ENCODE results near the gene FAM200C. TPM values are rescaled to one million over a fixed set of nuclear protein-coding genes. Genes with fewer than 3 reads are reported as not detected.

Gene FAM200C
- total and polyA plus RNA-seq, 8 donors, result 0.79 to 3.7 (median 2.1) TPM

DNA sequence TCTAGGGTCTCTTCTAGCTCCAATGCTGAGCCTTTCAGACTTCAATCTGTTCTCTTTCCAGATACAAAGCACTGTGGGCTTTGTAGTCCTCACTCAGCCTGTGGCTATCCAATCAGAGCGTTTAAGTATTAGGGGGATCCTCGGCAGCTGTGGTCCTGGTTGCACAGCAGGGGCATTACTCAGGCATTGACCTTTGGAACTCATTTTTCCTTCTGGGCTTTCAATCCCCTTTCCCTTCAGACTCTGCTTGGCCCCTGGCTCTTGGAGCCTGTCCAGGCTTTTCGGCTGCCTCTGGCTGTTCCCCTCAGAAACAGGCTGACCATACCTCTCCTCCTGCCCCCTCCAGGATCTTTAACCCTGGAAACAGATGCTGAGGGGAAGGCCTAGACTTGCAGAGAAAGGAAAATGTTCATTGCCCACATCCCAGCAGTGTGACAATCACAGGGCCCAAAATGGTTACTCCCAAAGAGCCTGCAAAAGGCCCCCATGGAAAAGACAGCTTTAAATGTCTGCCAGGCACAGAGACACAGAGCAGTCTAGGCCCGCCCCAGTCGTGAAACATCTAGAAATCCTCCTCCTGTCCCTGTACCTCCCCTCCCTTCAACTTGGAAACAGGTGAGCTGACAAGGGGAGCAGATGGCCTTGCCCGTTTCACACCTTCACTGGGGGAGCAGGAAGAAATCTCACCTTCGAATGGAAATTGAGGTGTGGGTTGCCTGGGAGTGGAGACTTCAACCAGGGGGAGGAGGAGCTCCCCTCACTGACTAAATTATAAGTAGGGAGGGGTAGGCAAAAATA, 43.1 kb downstream of the FAM200C start:
- Histone ChIP-seq H3K36me3 (no peaks in the 10 kb centered on the region), H3K4me3 (no peak overlapping the region), H3K9me3 (no peaks in the 10 kb centered on the region), H3K27ac (no peak overlapping the region), H3K27me3 (no peaks in the 10 kb centered on the region), H3K4me1 (no peaks in the 10 kb centered on the region)
- 48 to 51% methylated on average over 7 of the region's 7 CpGs for WGBS, 2 donors
- FAIRE-seq (no peak), DNase-seq (no peak), ATAC-seq (no peak)
- intact Hi-C loops (cut with DNase I), result loop anchor here in 1 of 3 donors (10.0 kb wide), 1 partner anchor 162 kb away; no protein-coding TSS in a partner anchor
- TF ChIP-seq, protein P1, sequence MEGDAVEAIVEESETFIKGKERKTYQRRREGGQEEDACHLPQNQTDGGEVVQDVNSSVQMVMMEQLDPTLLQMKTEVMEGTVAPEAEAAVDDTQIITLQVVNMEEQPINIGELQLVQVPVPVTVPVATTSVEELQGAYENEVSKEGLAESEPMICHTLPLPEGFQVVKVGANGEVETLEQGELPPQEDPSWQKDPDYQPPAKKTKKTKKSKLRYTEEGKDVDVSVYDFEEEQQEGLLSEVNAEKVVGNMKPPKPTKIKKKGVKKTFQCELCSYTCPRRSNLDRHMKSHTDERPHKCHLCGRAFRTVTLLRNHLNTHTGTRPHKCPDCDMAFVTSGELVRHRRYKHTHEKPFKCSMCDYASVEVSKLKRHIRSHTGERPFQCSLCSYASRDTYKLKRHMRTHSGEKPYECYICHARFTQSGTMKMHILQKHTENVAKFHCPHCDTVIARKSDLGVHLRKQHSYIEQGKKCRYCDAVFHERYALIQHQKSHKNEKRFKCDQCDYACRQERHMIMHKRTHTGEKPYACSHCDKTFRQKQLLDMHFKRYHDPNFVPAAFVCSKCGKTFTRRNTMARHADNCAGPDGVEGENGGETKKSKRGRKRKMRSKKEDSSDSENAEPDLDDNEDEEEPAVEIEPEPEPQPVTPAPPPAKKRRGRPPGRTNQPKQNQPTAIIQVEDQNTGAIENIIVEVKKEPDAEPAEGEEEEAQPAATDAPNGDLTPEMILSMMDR (IDR thresholded peaks at IDR 0.05), result no peak

DNA sequence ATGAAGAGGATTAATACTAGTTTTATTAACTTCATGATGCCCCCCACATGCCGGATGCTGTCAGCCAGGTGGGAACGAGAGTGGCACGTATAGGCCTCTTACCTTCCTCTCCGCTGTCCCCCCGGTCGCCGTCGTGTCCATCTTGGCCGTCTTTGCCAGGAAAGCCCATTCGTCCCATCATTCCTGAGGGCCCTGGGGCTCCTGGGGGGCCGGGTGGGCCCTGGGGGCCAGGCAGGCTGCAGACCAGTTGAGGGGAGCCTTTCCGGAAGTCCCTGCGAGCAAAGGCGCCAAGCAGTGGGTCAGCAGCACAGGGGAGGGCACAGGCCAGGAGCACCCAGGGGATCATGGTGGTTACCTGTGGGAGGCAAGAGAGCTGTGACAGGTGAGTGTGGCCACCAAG, 45.2 kb downstream of the FAM200C start:
- H3K4me3 ChIP-seq, result no peak overlapping the region
- FAIRE-seq, result no peak
- no peaks in the 10 kb centered on the region for H3K36me3 ChIP-seq
- TF ChIP-seq, protein P1 (IDR thresholded peaks at IDR 0.05), result no peak
- no peak for ATAC-seq
- H3K27ac ChIP-seq, result no peak overlapping the region
- no peaks in the 10 kb centered on the region for H3K9me3 ChIP-seq
- no peak for DNase-seq
- intact Hi-C loops (cut with DNase I), result loop anchor here in 1 of 3 donors (10.0 kb wide), 1 partner anchor 160 kb away; no protein-coding TSS in a partner anchor
- no peaks in the 10 kb centered on the region for H3K27me3 ChIP-seq
- no peaks in the 10 kb centered on the region for H3K4me1 ChIP-seq
- 85 to 90% methylated on average over 14 of the region's 14 CpGs for WGBS, 2 donors

DNA sequence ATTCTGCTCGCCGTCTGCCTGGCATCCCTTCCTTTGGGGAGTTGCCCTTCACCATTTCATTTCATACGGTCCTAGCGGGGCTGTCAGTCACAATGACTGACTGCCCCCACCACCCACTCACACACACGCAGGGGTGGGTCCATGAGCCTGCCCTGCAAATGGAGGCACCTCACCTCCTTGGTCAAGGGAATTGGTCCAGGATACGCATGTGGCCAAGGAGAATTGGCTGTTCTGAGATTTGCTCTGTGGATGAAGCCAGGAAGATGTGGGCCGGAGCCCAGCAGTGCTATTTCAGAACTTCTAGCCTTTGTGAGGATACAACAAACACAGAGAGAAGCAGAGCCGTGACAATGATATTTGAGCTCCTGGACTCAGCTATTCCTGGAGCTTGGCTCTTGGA, 46.5 kb downstream of the FAM200C start:
- no peak overlapping the region for H3K4me3 ChIP-seq
- TF ChIP-seq, protein P1 (IDR thresholded peaks at IDR 0.05), result no peak
- no peaks in the 10 kb centered on the region for H3K9me3 ChIP-seq
- H3K4me1 ChIP-seq, result no peaks in the 10 kb centered on the region
- no peak for ATAC-seq
- no peaks in the 10 kb centered on the region for H3K36me3 ChIP-seq
- intact Hi-C loops (cut with DNase I), result loop anchor here in 1 of 3 donors (10.0 kb wide), 1 partner anchor 159 kb away; no protein-coding TSS in a partner anchor
- no peak overlapping the region for H3K27ac ChIP-seq
- 75 to 86% methylated on average over 8 of the region's 8 CpGs for WGBS, 2 donors
- FAIRE-seq, result no peak
- no peak for DNase-seq
- H3K27me3 ChIP-seq, result no peaks in the 10 kb centered on the region

DNA sequence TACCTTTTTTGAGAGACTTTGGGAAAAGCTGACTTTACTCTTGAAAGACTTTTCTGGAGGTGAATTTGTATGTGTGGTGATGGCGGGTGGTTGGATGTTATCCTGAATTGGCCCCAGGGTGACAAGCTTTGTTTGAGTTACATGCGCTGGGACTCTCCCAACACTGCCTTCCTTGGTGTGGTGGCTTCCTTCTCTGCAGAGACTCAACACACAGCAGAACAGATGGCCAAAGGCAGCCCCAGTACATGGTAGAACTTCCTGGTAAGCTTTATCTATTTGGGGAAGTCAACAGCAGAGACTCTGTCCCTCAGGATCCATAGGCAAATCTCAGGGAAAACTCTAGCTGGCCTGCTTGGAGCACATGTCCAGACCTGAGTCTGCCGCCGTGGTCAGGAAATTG, 47.5 kb downstream of the FAM200C start:
- FAIRE-seq, result no peak
- no peak overlapping the region for H3K4me3 ChIP-seq
- WGBS, 2 donors, result 91 to 95% methylated on average over 4 of the region's 4 CpGs
- TF ChIP-seq, protein P1 (IDR thresholded peaks at IDR 0.05), result no peak
- intact Hi-C loops (cut with DNase I), result loop anchor here in 1 of 3 donors (10.0 kb wide), 1 partner anchor 158 kb away; no protein-coding TSS in a partner anchor
- no peak for ATAC-seq
- no peaks in the 10 kb centered on the region for H3K4me1 ChIP-seq
- no peaks in the 10 kb centered on the region for H3K9me3 ChIP-seq
- no peaks in the 10 kb centered on the region for H3K36me3 ChIP-seq
- H3K27me3 ChIP-seq, result no peaks in the 10 kb centered on the region
- no peak for DNase-seq
- H3K27ac ChIP-seq, result no peak overlapping the region

DNA sequence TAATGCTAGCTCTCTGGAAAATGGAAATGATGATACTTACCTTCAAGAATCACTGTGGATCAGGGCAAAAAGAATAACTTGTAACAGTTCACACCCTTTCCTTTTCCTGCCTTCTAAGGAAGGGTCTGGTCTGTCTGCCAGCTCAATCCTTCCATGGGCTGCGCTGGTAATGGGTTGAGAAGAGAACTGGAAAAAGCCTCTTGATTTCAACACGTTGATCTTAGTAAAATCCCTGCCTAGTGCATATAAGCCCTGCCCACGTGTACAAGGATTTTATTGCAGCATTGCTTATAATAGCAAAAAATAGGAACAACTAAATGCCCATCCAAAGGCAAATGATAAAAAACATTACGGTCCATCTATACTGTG, 49.9 kb downstream of the FAM200C start:
- no peak for FAIRE-seq
- 63 to 69% methylated on average over 4 of the region's 4 CpGs for WGBS, 2 donors
- H3K4me1 ChIP-seq, result no peaks in the 10 kb centered on the region
- no peaks in the 10 kb centered on the region for H3K36me3 ChIP-seq
- intact Hi-C loops (cut with DNase I), result loop anchor here (5.0 to 10.0 kb wide), 4 partner anchors 153 to 333 kb away; no protein-coding TSS in a partner anchor
- no peak overlapping the region for H3K4me3 ChIP-seq
- H3K27ac ChIP-seq, result no peak overlapping the region
- TF ChIP-seq, protein P1 (IDR thresholded peaks at IDR 0.05), result no peak
- H3K27me3 ChIP-seq, result no peaks in the 10 kb centered on the region
- H3K9me3 ChIP-seq, result no peaks in the 10 kb centered on the region
- no peak for DNase-seq
- no peak for ATAC-seq
